ENCODE data around the gene TCIRG1. TPM values are rescaled to one million over a fixed set of nuclear protein-coding genes. Genes with fewer than 3 reads are reported as not detected.

TCIRG1 gene
- total RNA-seq, 2 donors from 2014 or later = 39.5 to 51.7 TPM

DNA sequence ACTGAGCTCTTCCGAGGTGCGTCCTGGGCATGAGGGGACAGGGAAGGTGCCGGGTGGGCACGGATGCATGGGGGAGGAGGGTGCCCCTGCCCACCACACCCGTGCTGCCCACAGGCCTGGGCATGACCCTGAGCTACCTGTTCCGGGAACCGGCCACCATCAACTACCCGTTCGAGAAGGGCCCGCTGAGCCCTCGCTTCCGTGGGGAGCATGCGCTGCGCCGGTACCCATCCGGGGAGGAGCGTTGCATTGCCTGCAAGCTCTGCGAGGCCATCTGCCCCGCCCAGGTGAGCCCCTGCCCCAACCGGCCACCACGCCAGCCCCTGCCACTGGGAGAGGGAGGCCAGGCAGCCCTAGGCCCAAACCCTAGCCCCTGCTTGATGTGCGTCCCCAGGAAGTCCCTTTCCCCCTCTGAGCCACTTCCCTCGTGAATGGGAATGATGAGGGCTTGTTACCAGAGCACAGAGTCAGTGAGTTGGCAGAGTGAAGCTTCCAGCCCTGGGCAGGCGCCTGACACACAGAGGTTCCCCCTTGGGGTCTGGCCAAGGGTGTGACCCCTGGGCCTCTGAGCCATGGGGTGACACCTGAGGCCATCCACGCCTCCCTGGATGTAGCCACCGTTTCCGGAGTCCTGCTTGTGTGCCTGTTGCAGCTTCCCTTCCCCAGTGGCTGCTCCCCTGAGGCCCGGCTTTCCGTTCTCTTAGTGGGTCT, 5.7 kb upstream of the TCIRG1 start:
- DNase-seq = no peak
- intact Hi-C loops (cut with DNase I) = loop anchor here in 1 of 2 donors (10.0 kb wide), 2 partner anchors 92 to 172 kb away; partner anchors contain the start of gene CHKA
- no peak for ATAC-seq

DNA sequence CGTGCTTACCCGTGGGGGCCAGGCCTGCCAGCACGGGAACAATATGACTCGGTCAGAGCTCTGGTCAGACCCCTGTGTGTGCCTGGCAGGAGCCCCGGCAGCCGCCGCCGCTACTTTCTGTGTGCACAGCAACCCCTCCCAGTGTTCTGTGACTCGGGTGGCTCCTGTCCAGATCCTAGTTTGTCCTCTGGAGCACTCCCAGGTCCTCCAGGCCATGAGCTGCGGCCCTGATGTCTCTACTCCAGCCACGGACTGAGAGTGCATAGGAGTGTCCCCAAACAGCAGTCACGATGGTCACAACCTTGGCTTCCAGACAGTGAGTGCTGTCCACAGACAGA, 5.1 kb upstream of the TCIRG1 start:
- intact Hi-C loops (cut with DNase I) = loop anchor here in 1 of 2 donors (10.0 kb wide), 2 partner anchors 91 to 171 kb away; partner anchors contain the start of gene CHKA
- DNase-seq (peak; percentile 71), ATAC-seq (peak; percentile 7 to 19)

DNA sequence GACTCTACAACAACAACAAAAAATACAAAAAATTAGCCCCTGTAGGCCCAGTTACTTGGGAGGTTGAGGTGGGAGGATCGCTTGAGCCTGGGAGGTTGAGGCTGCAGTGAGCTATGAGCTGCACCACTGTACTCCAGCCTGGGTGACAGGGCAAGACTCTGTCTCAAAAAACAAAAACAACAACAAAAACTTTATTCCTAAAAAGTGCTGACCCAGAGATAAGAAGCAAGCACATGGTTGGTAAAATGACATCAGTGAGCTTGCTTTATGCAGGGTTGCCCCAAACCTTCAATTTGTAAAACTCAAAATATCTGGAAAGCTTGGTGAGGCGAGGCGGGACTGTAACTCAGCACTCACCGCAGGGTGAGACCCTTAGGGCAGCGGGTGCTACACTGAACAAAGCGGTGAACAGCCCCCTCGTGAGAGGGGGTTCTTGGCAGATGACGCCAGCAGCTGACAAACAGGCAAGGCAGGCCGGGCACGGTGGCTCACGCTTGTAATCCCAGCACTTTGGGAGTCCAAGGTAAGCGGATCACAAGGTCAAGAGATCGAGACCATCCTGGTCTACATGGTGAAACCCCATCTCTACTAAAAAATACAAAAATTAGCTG, 3.5 kb upstream of the TCIRG1 start:
- intact Hi-C loops (cut with DNase I) = loop anchor here in 1 of 2 donors (10.0 kb wide), 2 partner anchors 89 to 169 kb away; partner anchors contain the start of gene CHKA
- no peak for DNase-seq
- no peak for ATAC-seq

DNA sequence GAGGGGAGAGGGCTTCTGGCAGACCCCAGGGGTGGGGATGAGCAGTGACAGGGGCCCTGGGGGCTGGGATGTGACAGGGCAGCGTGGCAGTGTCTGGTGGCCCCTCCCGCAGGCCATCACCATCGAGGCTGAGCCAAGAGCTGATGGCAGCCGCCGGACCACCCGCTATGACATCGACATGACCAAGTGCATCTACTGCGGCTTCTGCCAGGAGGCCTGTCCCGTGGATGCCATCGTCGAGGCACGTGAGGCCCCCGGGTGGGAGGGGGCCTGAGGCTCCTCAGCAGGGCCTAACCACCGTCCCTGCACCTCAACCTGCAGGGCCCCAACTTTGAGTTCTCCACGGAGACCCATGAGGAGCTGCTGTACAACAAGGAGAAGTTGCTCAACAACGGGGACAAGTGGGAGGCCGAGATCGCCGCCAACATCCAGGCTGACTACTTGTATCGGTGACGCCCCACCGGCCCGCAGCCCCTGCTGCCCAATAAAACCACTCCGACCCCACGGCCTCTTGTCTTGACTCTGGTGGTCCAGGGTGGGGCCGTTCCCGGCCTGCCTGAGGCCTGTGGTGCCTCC, 2.6 kb upstream of the TCIRG1 start:
- ATAC-seq = no peak
- no peak for DNase-seq
- intact Hi-C loops (cut with DNase I) = loop anchor here in 1 of 2 donors (10.0 kb wide), 2 partner anchors 89 to 169 kb away; partner anchors contain the start of gene CHKA

DNA sequence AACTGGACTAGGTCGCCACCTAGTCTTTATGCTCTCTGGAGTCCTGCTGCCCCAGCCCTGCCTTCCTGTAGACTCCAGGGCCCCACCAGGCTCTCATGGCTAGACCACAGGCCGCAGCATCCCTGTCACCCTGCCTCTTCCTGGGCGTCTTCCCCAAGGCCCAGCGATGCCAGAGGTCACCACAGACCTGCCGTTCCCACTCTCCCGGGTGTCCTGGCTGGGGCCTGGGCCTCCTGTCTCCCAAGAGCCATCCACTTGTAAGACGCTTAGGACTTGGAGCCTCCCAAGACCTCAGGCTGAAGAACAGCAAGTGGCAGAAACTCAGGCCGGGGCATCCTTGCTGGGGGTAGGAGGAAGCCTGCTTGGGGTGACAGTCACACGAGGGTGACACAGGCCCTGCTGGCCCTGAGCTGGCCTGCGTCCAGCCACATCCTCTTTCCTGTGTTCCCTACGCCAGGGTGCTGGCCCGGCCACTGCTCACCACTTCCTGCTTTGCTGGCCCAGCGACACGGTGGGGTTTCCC, 2.0 kb upstream of the TCIRG1 start:
- intact Hi-C loops (cut with DNase I) = loop anchor here in 1 of 2 donors (10.0 kb wide), 2 partner anchors 88 to 168 kb away; partner anchors contain the start of gene CHKA
- ATAC-seq (peak in 1 of 2 donors; percentile 14), DNase-seq (peak; percentile 70)

DNA sequence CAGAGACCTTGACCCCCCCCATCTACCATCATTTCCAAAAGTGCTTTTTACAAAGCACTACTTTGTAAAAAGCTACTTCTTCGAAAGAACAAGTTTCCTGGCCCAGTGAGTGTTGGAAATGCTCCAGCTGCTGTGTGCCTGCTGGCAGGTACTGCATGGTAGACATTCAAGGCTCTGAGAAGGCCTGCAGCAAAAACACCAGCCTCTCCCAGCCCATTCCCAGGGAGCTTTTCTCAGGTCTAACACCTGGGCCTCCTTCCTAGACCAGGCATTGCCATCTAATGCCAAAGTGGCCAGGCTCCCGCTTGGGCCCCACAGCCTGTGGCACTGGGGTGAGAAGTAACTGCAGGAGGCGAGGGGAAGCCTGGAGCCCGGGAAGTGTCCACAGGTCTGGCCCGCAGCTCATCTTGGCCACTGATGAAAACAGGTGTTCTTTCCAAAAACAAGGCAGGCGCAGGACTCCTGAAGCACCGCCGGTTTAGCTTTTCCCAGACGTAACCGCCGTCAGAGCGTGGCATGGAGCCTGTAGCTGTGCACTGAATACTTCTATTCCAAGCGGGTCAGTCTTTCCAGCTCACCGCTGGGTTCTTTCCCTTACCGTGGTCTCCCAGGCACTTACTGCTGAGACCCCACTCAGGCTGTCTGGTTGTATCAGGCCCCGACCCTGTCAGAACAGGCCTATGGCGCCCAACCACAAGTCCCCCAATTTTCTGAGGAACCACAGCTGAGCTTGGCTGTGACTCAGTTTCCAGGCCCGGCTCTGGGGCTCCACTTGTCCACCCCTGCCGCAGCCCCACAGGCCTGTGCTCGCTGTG, 1.2 kb upstream of the TCIRG1 start:
- intact Hi-C loops (cut with DNase I) = loop anchor here in 1 of 2 donors (10.0 kb wide), 2 partner anchors 87 to 167 kb away; partner anchors contain the start of gene CHKA
- no peak for ATAC-seq

DNA sequence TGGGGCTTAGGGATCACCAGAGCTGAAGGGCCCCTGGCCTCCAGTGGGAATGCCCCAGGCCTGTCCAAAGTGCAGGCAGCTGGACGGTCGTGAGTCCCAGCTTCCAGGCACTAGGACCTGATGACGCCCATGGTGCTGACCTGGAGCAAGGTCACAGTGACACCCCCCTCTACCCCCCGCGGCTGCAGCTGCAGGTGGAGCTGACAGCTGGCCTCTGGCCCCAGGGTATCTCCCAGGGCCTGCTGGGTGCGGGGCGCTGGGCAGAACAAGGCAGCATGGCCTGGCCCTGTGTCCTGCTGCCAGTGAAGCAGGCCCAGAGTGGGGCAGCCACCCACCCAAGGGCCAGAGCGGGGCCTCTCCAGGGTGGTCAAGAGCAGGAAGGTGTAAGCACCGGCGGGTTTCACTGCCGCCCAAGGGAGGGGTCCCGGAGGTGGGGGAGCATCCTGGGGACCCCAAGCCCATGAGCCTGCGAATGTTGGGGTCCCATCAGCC, 553 bp upstream of the TCIRG1 start:
- DNase-seq (peak; percentile 29), ATAC-seq (peak in 1 of 2 donors; percentile 2)
- intact Hi-C loops (cut with DNase I) = loop anchor here in 1 of 2 donors (10.0 kb wide), 2 partner anchors 87 to 167 kb away; partner anchors contain the start of gene CHKA

More for the DNA sequence above, 1.2 kb upstream of the TCIRG1 start:
- DNase-seq = peak; percentile 28

DNA sequence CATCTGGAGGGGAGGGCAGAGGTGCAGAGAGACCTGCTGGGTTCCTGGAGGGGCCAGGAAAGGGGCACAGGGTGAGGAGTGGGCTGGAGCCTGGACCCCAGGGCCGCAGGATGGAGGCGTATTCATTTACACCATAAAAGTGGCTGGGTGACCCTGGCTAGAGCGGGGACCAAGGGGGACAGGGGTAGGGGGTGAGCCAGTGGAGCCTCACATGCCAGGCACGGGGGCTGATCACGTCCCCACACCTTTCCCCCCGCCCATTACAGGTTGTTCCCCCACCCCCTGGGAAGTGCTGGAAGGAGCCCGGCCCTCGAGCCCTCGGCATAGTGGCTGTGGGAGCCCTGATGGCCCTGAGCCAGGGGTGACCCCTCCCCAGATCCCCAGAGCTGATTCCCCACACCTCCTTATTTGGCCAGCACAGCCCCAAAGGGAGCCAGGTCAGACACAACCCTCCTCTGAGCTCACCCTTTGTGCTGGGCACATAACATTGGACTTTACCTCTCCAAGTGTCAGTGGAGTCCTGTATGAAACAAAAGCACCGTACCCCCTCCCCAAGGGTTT, 781 bp downstream of the TCIRG1 start:
- intact Hi-C loops (cut with DNase I) = loop anchor here in 1 of 2 donors (10.0 kb wide), 2 partner anchors 85 to 165 kb away; partner anchors contain the start of gene CHKA
- ATAC-seq (no peak), DNase-seq (no peak)

DNA sequence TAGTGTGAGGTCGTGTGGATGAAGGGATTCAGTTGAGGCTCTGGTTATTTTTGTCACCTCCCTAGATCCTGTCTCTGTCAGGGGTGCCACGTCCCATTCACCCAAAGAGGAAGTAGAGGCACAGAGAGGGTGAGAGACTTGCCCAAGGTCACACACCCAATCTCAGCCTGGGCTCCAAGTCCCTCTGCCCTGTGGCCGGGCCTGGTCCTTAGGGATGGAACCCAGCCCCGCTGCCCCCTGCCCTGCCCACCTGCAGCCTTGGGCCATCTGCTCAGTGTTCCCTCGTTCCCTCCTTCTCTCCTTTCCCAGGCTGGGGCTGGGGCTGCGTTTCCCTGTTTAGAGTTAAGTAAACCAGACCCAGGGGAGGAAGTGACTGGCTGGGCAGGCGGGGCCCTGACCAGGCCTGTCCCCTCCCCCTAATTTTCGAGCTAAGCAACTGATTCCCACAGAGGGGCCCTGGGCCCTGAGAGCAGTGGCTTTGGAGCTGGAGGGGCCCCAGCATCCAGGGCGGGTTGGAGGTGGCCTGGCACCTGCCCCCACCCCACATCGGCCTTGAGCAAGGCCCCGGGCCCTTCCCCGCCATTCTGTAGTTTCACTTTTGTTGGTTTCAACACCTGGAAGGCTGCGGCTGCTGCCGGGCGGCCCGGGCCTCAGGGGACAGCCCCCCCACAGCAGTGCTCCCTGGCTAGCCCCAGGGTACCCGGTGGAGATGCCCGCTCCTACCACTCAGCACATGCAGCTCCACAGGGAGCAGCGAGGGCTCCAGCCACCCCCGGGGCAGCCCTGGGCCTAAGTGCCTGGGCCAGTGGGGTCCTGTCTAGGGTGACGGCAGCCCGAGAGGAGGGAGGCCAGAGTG, 1.5 kb downstream of the TCIRG1 start:
- intact Hi-C loops (cut with DNase I) = no loop called here
- DNase-seq (peak; percentile 71), ATAC-seq (peak; percentile 31 to 36)

DNA sequence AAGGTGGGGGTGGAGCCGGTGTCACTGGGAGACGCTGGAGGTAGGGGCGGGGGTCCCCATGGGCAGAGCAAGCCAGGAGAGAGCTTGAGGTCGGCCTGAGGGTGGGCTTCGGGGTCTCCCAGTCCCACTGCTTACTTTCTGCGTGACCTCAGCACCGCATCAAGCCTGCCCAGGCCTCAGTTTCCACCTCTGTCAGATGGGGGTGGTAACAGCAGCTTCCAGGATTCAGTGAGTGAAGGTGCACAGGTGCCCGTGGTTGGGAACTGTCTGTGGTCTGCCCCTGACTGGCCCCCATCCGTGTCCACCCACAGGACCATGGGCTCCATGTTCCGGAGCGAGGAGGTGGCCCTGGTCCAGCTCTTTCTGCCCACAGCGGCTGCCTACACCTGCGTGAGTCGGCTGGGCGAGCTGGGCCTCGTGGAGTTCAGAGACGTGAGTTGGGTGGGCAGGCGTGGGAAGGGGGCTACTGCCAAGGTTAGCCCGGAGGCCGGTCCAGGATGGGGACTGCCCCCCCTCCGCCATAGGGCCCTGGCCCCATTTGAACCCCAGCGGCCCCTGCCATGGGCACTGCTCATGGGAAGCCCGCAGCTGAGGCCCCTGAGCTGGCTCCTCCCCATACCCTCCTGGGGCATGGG, 2.2 kb downstream of the TCIRG1 start:
- intact Hi-C loops (cut with DNase I) = no loop called here
- DNase-seq (no peak), ATAC-seq (no peak)

DNA sequence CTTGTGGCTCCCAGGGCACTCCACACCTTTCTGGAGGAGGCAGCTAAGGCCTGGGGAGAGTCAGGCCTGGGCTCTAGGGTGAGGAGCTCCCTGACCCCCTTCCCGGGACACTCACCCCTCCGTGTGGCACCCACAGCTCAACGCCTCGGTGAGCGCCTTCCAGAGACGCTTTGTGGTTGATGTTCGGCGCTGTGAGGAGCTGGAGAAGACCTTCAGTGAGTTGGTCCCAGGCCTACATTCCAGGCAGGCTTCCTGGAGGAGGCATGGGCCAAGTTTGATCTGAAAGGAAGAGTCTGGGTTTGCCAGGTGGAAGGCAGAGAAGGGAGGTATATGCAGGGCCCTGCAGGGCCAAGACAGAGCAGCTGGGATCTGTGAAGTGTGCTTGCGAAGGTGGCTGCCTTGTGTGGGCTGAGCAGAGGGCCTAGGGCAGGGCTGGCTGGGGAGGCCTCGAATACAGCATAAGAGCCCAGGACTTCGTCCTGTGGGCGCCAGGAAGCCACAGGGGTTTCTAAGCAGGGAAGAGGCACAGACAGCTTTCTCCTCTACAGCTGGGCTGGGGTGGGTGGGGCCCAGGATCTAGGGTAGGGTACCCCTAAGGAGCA, 2.9 kb downstream of the TCIRG1 start:
- intact Hi-C loops (cut with DNase I) = no loop called here
- DNase-seq = no peak
- no peak for ATAC-seq

DNA sequence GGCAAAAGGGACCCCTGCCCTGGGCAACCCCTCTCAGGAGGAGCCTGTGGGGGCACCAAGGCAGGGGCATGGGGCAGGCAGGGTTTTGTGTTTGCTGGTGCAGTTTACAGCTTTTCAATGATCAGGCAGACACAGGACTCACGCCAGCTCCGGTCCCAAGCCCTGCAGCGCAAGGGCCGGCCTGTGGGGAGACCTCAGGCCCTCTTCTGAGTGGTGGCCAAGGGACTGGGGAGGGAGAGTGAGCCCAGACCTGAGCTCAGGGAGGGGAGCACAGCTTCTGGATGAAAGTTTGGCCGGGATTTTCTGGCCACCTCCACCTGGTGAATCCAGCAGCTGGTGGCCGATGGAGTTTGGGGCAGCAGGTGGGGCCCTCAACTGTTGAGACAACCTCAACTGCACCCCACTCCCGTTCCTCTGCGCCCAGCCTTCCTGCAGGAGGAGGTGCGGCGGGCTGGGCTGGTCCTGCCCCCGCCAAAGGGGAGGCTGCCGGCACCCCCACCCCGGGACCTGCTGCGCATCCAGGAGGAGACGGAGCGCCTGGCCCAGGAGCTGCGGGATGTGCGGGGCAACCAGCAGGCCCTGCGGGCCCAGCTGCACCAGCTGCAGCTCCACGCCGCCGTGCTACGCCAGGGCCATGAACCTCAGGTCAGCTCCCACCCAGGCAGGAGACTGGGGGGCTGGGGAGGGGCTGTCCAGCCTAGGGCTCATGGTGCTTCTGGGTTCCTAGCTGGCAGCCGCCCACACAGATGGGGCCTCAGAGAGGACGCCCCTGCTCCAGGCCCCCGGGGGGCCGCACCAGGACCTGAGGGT, 3.6 kb downstream of the TCIRG1 start:
- no peak for DNase-seq
- intact Hi-C loops (cut with DNase I) = no loop called here
- no peak for ATAC-seq

DNA sequence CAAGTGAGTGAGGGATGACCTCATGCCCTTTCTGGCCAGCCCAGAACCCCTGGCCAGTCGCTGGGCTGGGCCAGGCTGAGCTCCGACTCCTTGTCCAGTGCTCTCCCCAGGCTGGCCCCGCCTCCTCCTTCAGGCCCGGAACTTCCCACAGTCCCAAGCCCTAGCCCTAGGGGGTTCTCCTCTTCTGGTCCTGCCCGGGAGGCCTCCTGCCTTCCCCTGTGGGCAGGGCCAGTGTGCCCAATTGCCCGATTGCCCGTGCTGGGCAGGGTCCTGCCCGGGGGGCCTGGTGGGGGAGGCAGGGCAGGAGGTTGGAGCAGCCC, 4.2 kb downstream of the TCIRG1 start:
- intact Hi-C loops (cut with DNase I) = no loop called here
- no peak for ATAC-seq
- no peak for DNase-seq

DNA sequence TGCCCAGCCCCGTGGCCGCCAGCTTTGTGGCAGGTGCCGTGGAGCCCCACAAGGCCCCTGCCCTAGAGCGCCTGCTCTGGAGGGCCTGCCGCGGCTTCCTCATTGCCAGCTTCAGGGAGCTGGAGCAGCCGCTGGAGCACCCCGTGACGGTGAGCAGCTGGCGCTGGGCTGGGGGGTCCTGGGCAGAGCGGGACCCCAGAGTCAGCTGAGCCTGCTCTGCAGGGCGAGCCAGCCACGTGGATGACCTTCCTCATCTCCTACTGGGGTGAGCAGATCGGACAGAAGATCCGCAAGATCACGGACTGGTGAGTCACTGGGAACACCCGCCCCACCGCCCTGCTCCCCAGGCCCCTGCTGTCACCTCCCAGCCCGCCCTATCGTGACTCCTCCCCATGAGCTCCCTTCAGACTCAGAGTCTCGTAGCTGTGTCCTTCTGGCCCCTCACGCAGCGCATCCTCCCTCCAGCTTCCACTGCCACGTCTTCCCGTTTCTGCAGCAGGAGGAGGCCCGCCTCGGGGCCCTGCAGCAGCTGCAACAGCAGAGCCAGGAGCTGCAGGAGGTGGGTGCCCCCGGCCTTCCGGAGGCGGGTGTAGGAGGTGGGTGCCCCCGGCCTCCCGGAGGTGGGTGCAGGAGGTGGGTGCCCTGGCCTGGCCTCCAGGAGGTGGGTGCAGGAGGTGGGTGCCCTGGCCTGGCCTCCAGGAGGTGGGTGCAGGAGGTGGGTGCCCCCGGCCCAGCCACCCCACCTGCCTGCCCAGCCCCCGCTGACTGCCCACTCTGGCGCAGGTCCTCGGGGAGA, 4.7 kb downstream of the TCIRG1 start:
- intact Hi-C loops (cut with DNase I) = no loop called here
- DNase-seq = no peak
- ATAC-seq = no peak

DNA sequence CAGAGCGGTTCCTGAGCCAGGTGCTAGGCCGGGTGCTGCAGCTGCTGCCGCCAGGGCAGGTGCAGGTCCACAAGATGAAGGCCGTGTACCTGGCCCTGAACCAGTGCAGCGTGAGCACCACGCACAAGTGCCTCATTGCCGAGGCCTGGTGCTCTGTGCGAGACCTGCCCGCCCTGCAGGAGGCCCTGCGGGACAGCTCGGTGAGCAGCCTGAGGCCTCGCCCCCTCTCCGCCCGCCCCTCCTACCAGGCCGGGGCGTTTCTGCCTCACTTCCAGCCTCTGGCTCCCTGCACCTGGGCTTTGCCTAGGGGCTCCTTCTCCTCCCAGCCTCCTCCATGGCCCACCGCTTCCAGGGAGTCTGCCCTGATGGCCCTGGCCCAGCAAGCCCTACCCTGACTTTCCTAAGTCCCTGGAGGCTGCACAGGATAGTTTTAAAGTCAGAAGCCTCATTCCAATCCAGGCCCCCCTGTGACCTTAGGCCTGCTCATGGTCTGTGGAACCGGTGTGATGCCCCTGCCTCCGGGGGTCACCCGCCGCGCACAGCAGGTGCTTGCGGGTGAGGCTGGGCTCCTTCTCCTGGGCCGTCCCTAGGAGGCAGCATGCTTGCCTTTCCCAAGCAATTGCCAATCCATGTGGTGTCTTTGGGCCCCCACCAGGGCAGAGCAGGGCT, 5.5 kb downstream of the TCIRG1 start:
- DNase-seq (no peak), ATAC-seq (no peak)
- intact Hi-C loops (cut with DNase I) = no loop called here
